Astrocyte of the cerebellum (primary cell): ENCODE results near the gene KSR1.

ENCODE experiments used
- DNase-seq: peaks from one replicate; pipeline ENCODE4 v3.0.0-alpha.2; 2011; ENCODE audit warnings: low read depth
- H3K4me3 ChIP-seq: 2 replicates; pipeline ENCODE4 v1.5.1; 2011; ENCODE audit warnings: mild to moderate bottlenecking, low read depth, low read length, moderate library complexity
- in situ Hi-C: cut with HindIII; loops from 2 replicates; pipeline ENCODE4 v1.10.0; 2017; ENCODE audit warnings: low sequenced_read_pairs
- TF ChIP-seq, protein P1 (sequence below): IDR thresholded peaks from 2 replicates; pipeline ENCODE4 v1.5.1; 2012; ENCODE audit warnings: low read length, low read depth, moderate library complexity, mild to moderate bottlenecking; ENCODE audit errors: missing control alignments

Gene KSR1

DNA sequence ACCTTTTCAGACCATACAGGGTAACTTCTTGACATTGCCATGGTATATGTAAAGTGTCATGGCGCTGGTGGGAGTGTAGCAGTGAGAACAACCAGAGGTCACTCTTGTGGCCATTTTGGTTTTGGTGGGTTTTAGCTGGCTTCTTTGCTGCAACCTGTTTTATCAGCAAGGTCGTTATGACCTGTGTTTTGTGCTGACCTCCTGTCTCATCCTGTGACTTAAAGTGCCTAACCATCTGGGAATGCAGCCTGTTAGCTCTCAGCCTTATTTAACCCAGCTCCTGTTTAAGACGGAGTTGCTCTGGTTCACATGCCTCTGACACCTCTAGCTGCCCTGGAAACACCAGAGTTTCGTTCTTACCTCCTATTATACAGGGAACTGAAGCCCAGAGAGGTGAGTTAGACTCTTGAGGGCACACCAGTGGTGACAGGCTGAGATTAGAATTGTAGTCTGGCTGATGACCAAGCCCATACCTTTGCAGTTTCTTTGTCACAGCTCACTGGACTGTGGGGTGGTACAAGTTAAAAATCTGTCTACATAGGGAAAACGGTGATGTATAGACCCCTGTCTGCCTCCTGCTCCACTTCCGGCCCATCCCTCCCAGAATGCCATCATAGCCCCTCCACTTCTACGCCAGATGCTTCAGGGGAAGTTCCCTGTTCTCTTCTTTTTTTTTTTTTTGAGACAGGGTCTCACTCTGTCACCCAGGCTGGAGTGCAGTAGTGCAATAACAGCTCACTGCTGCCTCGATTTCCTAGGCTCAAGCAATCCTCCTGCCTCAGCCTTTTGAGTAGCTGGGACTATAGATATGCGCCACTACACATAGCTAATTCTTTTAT lies 21.0 kb downstream of the KSR1 start:
- no peak for DNase-seq
- in situ Hi-C loops: no loop called here

DNA sequence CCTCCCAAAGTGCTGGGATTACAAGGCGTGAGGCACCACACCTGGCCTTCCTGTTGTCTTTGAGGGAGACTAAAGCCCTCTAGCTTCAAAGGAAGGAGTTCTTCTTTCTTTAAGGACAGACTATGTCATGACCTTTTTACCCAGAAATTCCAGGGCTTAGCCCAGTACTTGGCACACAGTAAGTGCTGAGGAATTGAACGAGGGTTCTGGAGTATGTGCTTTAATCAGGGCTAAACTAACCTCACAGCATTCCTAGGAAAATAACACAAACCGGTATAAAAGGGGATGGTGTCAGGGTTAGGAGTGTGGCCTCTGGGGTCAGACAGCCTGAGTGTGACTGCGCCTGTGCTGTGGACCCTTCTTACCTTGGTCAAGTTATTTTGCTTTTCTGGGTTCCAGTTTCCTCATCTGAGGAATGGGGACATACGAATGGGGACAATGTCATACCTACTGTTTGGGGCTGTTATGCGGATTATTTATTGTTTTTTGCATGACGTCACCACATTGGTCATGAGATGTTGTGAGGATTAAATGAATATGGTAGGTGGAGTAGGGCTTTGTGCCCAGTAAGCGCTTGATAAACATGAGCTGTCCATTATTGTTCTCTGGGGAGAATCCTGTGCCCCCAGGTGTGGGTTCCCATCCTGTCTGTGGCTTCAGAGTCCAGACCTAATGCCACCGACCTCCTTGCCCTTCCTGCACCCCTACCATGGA lies 21.9 kb downstream of the KSR1 start:
- in situ Hi-C loops: no loop called here
- H3K4me3 ChIP-seq: no peak overlapping the region
- TF ChIP-seq, protein P1, sequence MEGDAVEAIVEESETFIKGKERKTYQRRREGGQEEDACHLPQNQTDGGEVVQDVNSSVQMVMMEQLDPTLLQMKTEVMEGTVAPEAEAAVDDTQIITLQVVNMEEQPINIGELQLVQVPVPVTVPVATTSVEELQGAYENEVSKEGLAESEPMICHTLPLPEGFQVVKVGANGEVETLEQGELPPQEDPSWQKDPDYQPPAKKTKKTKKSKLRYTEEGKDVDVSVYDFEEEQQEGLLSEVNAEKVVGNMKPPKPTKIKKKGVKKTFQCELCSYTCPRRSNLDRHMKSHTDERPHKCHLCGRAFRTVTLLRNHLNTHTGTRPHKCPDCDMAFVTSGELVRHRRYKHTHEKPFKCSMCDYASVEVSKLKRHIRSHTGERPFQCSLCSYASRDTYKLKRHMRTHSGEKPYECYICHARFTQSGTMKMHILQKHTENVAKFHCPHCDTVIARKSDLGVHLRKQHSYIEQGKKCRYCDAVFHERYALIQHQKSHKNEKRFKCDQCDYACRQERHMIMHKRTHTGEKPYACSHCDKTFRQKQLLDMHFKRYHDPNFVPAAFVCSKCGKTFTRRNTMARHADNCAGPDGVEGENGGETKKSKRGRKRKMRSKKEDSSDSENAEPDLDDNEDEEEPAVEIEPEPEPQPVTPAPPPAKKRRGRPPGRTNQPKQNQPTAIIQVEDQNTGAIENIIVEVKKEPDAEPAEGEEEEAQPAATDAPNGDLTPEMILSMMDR: no peak
- no peak for DNase-seq

More for the DNA sequence above, 21.0 kb downstream of the KSR1 start:
- TF ChIP-seq, protein P1: no peak
- H3K4me3 ChIP-seq: no peak overlapping the region

DNA sequence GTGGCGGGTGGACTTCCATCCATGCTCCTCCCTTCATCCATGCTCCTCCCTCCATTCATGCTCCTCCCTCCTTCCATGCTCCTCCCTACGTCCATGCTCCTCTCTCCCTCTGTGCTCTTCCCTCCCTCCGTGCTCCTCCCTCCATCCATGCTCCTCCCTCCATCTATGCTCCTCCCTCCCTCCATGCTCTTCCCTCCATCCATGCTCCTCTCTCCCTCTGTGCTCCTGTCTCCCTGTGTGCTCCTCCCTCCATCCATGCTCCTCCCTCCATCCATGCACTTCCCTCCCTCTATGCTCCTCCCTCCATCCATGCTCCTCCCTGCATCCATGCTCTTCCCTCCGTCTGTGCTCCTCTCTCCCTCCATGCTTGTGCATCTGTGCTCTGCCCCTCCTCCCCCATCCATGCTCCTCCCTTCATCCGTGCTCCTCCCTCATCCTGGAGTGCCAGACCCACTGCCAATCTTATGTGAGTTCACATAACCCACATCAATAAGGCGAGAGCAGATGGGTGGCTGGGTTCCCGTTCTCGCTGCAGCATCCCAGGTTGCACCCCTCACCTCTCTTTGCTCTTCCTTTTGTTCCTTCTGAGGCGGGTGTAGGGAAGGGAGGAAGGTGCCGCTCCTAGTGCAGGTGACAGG lies 22.8 kb downstream of the KSR1 start:
- H3K4me3 ChIP-seq: no peak overlapping the region
- no peak for DNase-seq
- TF ChIP-seq, protein P1: no peak
- in situ Hi-C loops: no loop called here

DNA sequence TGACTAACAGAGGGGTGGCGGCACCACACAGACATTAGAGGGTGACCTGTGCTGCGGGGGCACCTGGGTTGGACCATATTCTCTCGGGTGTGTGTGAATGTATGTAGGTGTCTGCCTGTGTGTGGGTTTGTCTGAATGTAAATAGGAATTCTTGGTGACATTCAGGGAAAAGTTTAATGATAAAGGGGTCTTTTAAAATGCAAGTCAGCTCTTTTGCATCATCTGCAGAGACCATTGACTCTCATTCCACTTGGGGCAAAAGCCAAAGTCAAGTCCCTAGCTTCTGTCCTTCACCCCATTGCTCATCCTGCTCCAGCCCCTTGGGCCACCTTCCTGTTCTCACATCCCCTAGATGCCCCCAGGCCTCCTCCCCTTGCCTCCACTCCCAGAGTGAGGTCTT lies 23.6 kb downstream of the KSR1 start:
- TF ChIP-seq, protein P1: no peak
- H3K4me3 ChIP-seq: no peak overlapping the region
- no peak for DNase-seq
- in situ Hi-C loops: no loop called here

DNA sequence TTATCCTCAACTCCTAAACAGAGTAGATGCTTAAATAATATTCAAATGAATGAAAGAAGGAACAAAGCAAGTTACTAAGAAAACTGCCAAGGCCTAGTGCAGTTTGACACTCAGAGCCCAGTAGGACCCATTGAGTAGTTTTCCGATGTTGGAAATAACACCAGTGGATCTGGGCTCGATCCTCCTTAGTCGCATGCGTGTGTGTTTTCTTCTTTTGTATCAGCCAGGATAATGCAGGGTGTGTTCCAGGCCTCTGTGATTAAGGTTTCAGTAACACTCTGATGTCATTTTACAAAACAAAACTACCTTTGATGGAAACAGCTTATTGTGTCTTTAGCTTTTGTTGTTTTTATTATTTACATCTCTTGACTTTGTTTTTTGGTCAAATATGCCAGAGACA lies 24.5 kb downstream of the KSR1 start:
- in situ Hi-C loops: no loop called here
- H3K4me3 ChIP-seq: no peak overlapping the region
- TF ChIP-seq, protein P1: no peak
- DNase-seq: no peak

DNA sequence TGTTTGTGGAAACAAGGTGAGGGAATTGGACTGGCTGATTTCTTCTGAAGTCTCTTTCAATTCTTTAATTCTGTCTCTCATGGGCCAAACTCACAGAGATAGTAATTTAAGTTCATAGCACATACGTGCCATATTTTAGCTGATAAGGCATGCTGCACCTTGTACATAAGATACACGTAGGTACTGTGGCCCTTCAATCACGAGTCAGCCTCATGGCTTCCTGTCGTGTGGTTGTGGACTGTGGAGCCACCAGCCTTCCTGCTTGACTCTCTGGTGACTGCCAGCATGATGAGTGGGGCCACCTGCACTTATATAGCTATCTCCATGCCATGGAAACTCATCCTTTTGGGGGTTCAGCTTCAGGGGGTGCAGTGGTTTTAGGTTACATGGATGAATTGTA lies 25.1 kb downstream of the KSR1 start:
- DNase-seq: no peak
- in situ Hi-C loops: no loop called here
- TF ChIP-seq, protein P1: no peak
- no peak overlapping the region for H3K4me3 ChIP-seq
